ENCODE results near the gene SCAF11. TPM values are rescaled to one million over a fixed set of nuclear protein-coding genes. Genes with fewer than 3 reads are reported as not detected.
"Not testable (repeated sequence)": the region's sequence is repeated elsewhere in the genome, so short reads cannot be mapped to it uniquely, and the experiment has no call there.

Gene SCAF11
- polyA plus RNA-seq, 2 of the 4 experiments (the other 2 are of a cell fraction): 43.0 to 110 TPM

GRCh38 chr12:46004715-46005114, 14.3 kb upstream of the SCAF11 start:
- Histone ChIP-seq H3K27ac (no peak overlapping the region), H3K9me3 (no peaks in the 10 kb centered on the region), H3K4me2 (no peak overlapping the region), H3K4me1 (no peaks in the 10 kb centered on the region), H3K4me3 (no peak overlapping the region)
- FAIRE-seq (no peak), ATAC-seq (no peak), DNase-seq (ENCODE audit: low read depth in 1 of 2, low spot score in 1 of 2) (no peak)
- TF ChIP-seq FOXS1 (CRISPR knock-in tag; IDR thresholded peaks at IDR 0.05) (no peak), HOXB5 (CRISPR knock-in tag; IDR thresholded peaks at IDR 0.05) (no peak), JUN (IDR thresholded peaks at IDR 0.05) (no peak), ELK1 (IDR thresholded peaks at IDR 0.05; ENCODE audit: low read depth, low read length) (no peak), KDM1A (IDR thresholded peaks at IDR 0.05; ENCODE audit: low read depth) (no peak), MAFK (IDR thresholded peaks at IDR 0.05; ENCODE audit: partially characterized antibody) (peak; percentile 34), HMGXB4 (CRISPR knock-in tag; IDR thresholded peaks at IDR 0.05; ENCODE audit: borderline replicate concordance) (no peak)
- ChIA-PET POLR2A (no interaction called here), CTCF (interaction anchor here (0.7 to 4.2 kb wide), 6 partner anchors 8 to 76 kb away, joined by 3 to 19 read pairs (median 4); partner anchors contain the start of gene SCAF11)
- 27% methylated on average over 4 of the region's 4 CpGs for WGBS (ENCODE audit: missing lambda C conversion rate)

GRCh38 chr12:46000076-46000475, 9.7 kb upstream of the SCAF11 start:
- ATAC-seq: not testable (repeated sequence)

GRCh38 chr12:45994736-45995135, 4.4 kb upstream of the SCAF11 start:
- POLR2A ChIA-PET: no interaction called here
- H3K9me3 ChIP-seq: no peaks in the 10 kb centered on the region
- 48% methylated on average over 2 of the region's 2 CpGs for WGBS (ENCODE audit: missing lambda C conversion rate)
- CTCF ChIA-PET: interaction anchor here (0.9 kb wide), 1 partner anchor 10 kb away, joined by 5 read pairs; no protein-coding TSS in a partner anchor
- ATAC-seq (no peak), DNase-seq (ENCODE audit: low read depth in 1 of 2, low spot score in 1 of 2) (no peak), FAIRE-seq (no peak)
- H3K27ac ChIP-seq: no peak overlapping the region
- peaks cover 10% of the 10 kb centered on the region for H3K4me1 ChIP-seq
- no peak overlapping the region for H3K4me3 ChIP-seq
- TF ChIP-seq ZNF302 (CRISPR knock-in tag; IDR thresholded peaks at IDR 0.05): no peak
- no peak for TF ChIP-seq RFX5 (IDR thresholded peaks at IDR 0.05)
- no peak for TF ChIP-seq POLR2A (IDR thresholded peaks at IDR 0.05; ENCODE audit: low read length)
- no peak for TF ChIP-seq SMC3 (IDR thresholded peaks at IDR 0.05)
- no peak for TF ChIP-seq HES2 (IDR thresholded peaks at IDR 0.05)
- TF ChIP-seq ELK1 (IDR thresholded peaks at IDR 0.05; ENCODE audit: low read depth, low read length): no peak
- TF ChIP-seq HEYL (CRISPR knock-in tag; IDR thresholded peaks at IDR 0.05): no peak
- TF ChIP-seq NPAS2 (CRISPR knock-in tag; IDR thresholded peaks at IDR 0.05; ENCODE audit: borderline replicate concordance): no peak
- no peak for TF ChIP-seq E2F6 (IDR thresholded peaks at IDR 0.05; ENCODE audit: borderline replicate concordance, low read depth)
- TF ChIP-seq FOSB (CRISPR knock-in tag; IDR thresholded peaks at IDR 0.05): no peak
- no peak for TF ChIP-seq SREBF2 (IDR thresholded peaks at IDR 0.05)
- no peak for TF ChIP-seq TFCP2L1 (CRISPR knock-in tag; IDR thresholded peaks at IDR 0.05)
- TF ChIP-seq HOXB13 (CRISPR knock-in tag; IDR thresholded peaks at IDR 0.05; ENCODE audit: low read depth): no peak
- TF ChIP-seq ZFP36 (IDR thresholded peaks at IDR 0.05; ENCODE audit: borderline replicate concordance, partially characterized antibody): no peak
- no peak for TF ChIP-seq HOXA7 (CRISPR knock-in tag; IDR thresholded peaks at IDR 0.05)
- no peak for TF ChIP-seq CHD2 (IDR thresholded peaks at IDR 0.05; ENCODE audit: low read length, partially characterized antibody)
- TF ChIP-seq RCOR1 (IDR thresholded peaks at IDR 0.05; ENCODE audit: low read depth, low read length): no peak
- no peak overlapping the region for H3K4me2 ChIP-seq

More at GRCh38 chr12:46000076-46000475, 9.7 kb upstream of the SCAF11 start:
- H3K4me3 ChIP-seq; H3K9me3 ChIP-seq; FAIRE-seq; POLR2A ChIA-PET; H3K4me2 ChIP-seq; DNase-seq (ENCODE audit: low read depth in 1 of 2, low spot score in 1 of 2); H3K4me1 ChIP-seq; H3K27ac ChIP-seq: not testable (repeated sequence)
- 60% methylated on average over 3 of the region's 30 CpGs for WGBS (ENCODE audit: missing lambda C conversion rate)
- CTCF ChIA-PET: interaction anchor here (1.0 kb wide), 1 partner anchor 10 kb away, joined by 3 read pairs; the partner anchor contains the start of gene SCAF11

All from A549 (cell line).